Bone marrow (tissue), 2 donors: ENCODE data around the gene UNC45A.
"Not testable (repeated sequence)": the region's sequence is repeated elsewhere in the genome, so short reads cannot be mapped to it uniquely, and the experiment has no call there.

Source experiments
- DNase-seq, 2 donors: peaks; one replicate each; lab custom pipeline; 2025; lab: John Stamatoyannopoulos, UW

Gene UNC45A

DNA sequence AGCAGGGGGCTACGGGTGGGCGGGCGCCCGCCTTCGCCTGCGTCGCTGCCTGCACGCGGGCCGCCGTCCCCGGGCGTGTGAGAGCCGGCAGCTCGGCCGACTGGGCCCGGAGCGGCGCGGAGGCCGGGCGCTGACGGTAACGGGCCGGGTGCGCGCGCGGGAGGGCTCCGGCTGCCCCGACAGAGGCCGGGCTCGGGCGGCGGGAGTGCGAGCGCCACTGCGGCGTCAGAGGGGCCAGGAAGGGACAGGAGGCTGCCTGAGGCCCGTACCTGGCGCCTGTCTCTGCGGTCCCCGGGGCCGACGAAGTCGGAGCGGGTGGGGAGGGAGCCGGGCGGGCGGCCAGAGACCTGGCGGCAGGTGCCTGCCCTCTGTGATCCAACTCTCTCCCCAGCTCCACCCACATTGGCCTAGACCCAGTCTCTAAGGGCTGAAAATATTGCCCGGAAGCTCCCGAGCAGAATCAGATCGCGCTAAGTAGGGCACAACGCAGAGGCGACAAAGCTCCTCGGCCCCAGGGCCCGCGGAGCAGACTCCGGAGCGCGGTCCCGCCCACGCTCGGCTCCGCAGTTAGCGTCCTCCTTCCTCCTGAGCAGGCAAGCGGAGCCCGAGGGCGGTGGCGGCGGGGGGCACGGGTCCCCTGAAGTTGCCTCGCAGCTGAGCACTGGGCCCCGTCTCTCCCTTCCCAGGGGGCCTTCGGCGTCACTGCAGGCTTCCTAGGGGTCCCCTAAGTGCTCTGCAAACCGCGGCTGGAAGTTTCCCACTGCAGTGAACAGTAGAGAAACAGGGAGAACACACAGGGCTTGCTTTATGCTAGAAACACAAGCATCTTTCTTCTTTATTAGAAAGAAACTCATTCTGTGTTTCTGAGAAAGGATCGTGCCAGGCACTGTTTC lies 32.0 kb upstream of the UNC45A start, which contains the start of gene MAN2A2:
MAN2A2 (plus strand) TSS at position 463 of the 893 bp plus-strand sequence. CDS start 906 bp downstream, outside the sequence.
- peak in 1 of 2 donors; percentile 37 for DNase-seq

DNA sequence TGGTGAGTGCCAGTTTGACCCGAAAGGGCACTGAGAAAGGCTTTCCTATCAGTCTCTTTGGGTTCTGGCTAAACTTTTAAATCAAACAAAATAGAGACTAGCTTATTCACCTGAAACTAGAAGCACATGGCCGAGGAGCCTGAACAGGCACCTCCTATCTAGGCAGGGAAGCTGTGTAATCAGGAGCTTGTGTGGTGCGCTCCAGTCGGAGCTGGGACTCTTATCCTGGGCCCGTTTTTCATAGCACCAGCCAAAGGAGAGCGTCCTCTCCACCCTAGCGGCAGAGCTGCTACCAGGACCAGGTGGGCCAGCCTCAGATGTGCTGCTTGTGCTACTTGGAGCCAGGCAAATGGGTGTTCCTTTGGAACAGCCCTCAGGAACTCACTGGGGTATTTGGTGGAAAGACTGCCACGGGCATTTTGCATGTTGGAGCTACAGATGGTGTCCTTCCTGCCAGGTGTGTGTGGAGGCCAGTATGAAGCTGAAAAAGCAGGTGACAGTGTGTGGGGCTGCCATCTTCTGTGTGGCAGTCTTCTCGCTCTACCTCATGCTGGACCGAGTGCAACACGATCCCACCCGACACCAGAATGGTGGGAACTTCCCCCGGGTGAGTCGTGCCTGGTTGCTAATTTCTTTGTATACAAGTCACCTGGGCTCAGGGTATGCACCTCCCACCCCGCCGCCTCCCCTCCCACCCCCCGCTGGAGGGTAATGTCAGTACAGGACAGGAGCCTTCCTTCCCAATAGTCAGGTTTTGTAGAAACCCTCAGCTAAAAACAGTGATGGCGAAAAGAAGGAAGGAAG lies 31.1 kb upstream of the UNC45A start:
- no peak for DNase-seq

DNA sequence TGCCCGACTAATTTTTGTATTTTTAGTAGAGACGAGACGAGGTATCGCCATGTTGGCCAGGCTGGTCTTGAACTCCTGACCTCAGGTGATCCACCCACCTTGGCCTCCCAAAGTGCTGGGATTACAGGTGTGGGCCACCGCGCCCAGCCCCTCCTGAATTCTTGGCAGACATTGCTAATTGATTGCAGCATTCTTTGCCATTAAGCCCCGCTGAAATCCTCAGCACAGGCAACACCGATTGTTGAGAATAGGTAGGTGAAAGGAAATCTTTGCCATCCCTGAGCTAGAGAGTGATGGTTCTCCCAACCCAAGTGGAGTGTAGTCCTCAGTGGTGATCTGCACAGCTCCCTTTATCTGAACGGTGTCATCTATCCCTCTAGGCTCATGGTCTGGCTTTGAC lies 30.3 kb upstream of the UNC45A start:
- DNase-seq, result no peak

- DNase-seq, result no peak
These were observed 29.5 kb upstream of the UNC45A start for GRCh38 chr15:90905306-90906180.

DNA sequence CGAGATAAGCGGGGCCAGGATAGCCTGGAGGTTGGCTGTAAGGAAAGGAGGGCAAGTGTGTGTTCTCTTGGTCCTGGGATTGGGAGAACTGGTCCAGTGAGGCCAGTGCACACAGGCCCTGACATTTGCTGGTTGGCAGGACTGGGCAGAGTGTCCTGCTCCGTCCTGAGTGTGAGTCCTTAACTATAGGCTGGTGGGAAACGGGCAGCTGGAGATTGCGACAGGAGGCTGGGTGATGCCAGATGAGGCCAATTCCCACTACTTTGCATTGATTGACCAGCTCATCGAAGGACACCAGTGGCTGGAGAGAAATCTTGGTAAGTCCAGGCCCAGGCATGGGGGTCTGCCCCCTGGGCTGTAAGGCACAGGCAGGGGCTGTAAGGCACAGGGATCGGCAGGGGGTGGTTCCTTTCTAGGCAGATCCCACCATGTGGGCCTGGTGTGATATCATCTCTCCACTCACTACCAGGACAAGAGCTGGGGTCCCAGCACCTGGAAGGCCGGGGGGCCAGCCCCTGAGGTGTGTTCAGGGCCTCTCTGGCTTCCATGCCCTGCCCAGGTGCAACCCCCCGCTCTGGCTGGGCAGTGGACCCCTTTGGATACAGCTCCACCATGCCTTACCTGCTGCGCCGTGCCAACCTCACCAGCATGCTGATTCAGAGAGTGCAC lies 28.8 kb upstream of the UNC45A start:
- DNase-seq, result no peak

DNA sequence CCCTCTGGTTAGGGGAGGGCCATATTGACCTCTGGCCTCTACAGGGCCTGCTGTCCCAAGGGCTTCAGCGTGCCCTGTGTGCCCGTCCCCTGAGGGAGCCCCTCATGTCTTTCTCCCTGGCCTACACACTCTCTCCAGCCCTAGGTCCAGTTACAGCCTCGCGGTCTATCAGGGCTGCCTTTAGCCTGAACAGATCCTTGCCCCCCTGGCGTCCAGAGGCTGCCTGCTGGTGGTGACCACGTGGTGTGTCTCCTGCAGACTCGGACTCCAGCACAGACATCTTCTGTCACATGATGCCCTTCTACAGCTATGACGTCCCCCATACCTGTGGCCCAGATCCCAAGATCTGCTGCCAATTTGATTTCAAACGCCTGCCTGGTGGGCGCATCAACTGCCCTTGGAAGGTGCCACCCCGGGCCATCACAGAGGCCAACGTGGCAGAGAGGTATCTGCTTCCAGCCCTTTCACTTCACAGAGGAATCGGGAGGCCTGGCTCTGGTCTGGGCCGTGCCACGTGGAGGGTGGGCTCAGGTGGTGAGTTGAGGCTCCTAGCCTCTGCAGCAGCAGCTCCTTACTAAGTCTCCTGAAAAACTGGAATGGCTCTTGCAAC lies 27.9 kb upstream of the UNC45A start:
- DNase-seq, result no peak

DNA sequence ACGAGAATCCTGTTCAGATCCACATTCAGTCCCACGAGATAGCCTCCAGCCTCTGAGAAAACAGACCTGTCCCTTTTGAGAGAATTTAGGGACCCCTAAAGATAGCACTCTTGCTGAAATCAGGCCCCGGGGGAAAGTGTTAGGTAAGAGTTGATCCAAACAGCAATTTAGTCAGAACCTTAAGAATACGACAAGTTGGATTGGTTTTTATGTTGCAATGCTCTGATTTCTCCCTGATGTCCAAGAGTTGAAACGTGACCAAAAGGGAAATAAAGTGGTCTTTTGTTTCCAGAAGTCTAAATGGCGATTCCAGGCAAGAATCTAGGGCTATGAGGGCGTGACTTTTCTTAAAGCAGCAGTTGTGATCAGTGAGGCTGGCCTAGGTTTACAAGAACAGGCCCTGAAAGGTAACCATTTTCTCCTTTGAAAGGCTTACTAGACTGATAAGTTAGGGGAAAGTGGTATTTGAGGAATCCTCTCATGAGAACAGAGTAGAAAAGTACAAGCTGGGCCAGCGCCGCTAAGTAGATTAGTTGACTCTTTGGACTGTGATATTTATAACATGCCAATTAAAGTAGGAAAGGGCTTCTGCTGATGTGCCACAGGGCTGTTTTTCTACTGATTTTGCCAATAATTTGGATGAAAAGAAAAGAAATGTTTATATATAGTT lies 27.1 kb upstream of the UNC45A start:
- no peak for DNase-seq

DNA sequence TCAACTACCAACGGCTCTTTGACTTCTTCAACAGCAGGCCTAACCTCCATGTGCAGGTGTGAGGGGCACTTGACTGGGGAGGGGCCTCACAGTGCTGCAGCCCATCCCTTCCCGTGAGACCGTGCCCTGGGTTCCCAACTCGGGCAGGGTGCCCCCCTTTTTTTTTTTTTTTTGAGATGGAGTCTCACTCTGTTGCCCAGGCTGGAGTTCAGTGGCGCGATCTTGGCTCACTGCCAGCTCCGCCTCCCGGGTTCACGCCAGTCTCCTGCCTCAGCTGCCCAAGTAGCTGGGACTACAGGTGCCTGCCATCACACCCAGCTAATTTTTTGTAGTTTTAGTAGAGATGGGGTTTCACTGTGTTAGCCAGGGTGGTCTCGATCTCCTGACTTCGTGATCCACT lies 25.6 kb upstream of the UNC45A start:
- not testable (repeated sequence) for DNase-seq

- no peak for DNase-seq
These were observed 25.1 kb upstream of the UNC45A start for GRCh38 chr15:90909976-90910375.

DNA sequence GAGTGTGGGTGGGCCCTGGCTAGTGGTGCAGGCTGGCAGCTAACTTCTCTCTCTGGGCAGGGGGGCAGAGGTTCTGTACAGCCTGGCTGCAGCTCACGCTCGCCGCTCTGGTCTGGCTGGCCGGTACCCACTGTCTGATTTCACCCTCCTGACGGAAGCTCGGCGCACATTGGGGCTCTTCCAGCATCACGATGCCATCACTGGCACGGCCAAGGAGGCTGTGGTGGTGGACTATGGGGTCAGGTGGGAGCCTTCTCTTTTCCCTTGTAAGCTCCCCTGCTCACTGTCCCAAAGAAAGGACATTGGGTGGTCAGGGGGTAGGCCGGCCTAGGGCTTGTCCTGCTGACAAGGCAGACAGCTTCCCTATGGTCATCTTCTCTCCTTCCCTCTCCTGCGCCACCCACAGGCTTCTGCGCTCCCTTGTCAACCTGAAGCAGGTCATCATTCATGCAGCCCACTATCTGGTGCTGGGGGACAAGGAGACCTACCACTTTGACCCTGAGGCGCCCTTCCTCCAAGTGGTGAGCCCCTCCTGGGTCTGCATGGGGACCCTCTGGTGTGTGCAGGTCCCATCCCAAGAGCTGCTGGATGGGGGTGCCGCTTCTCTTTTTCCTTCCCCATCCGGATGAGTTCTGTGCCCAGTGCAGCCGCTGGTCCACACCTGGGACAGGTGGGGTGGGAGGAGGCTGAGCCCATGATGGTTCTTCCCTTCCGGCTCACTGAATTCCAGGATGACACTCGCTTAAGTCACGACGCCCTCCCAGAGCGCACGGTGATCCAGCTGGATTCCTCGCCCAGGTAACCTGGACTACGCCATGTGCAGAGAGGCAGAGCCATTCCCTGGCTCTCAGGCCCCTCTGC lies 24.4 kb upstream of the UNC45A start:
- DNase-seq, result no peak

DNA sequence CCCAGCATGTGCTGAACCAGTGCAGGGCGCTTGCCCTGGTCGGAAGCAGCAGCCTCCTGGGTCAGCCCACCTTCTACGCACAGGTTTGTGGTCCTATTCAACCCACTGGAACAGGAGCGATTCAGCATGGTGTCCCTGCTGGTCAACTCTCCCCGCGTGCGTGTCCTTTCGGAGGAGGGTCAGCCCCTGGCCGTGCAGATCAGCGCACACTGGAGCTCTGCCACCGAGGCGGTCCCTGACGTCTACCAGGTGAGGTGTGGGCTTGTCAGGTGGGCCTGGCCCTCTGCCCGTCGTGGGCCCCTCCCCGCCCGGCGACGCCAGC lies 23.8 kb upstream of the UNC45A start:
- no peak for DNase-seq

GRCh38 chr15:90911906-90912769 lies 22.9 kb upstream of the UNC45A start:
- DNase-seq, result no peak

DNA sequence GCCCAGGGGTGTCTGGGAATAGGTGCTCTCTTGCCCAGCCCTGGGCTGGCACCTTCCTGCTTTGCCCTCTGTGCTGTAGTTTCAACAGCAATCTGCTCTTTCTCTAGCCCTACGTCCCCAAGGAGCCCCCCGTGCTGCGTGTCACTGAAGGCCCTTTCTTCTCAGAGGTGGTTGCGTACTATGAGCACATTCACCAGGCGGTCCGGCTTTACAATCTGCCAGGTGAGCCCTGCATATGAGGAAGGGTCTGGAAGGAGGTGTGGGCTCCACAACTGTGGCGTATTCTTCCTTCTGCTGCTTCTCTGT lies 22.4 kb upstream of the UNC45A start:
- DNase-seq, result no peak

- no peak for DNase-seq
These were observed 21.6 kb upstream of the UNC45A start for GRCh38 chr15:90913398-90913944.

DNA sequence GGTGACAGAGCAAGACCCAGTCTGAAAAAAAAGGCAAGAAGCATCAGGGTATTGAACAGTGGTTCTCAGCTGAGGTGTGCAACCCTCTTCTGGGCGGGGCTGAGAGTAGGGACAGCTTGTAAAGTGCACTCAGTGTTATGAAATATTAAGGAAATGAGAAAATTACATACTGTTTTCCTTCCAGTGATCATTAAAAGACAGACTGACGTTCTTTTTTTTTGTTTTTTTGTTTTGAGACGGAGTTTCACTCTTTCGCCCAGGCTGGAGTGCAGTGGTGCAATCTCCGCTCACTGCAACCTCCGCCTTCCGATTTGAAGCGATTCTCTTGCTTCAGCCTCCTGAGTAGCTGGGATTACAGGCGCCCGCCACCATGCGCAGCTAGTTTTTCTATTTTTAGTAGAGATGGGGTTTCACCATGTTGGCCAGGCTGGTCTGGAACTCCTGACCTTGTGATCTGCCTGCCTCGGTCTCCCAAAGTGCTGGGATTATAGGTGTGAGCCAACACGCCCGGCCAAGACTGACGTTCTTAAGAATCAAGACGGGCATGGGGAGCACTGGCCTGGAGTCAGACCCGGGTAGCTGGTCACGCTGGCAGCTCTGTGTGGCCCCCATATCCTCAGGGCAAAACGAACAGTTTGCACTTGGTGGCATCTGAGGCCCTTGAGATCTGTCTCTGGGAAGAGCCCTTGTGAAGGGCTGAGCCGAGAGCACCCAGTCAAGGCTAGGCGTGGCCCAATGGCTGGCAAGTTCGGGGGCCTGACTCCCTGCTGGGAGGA lies 20.6 kb upstream of the UNC45A start:
- DNase-seq, result no peak

GRCh38 chr15:90915216-90915807 lies 19.8 kb upstream of the UNC45A start:
- DNase-seq, result no peak

GRCh38 chr15:90915808-90916440 lies 19.2 kb upstream of the UNC45A start:
- DNase-seq, result peak; percentile 58 to 86
